Type B pancreatic cell (in vitro differentiated cells): ENCODE measurements around the gene CD151. TPM values are rescaled to one million over a fixed set of nuclear protein-coding genes. Genes with fewer than 3 reads are reported as not detected.

Experiments used
- DNase-seq: peaks from one replicate; pipeline ENCODE4 v3.0.0; 2021; ENCODE audit warnings: mixed read lengths; ENCODE audit not compliant: unreplicated experiment; ENCODE audit errors: extremely low spot score
- H3K27ac Mint-ChIP-seq: 2 replicates; pipeline ENCODE4 v1.8.0; 2021; ENCODE audit warnings: mild to moderate bottlenecking, mixed read lengths
- H3K27me3 Mint-ChIP-seq: 2 replicates; pipeline ENCODE4 v1.8.0; 2021; ENCODE audit warnings: mixed read lengths
- H3K36me3 Mint-ChIP-seq: 2 replicates; pipeline ENCODE4 v1.8.0; 2021; ENCODE audit warnings: mixed read lengths
- H3K4me1 Mint-ChIP-seq: one replicate; pipeline ENCODE4 v1.8.0; 2021; ENCODE audit warnings: mixed read lengths; ENCODE audit not compliant: unreplicated experiment
- H3K4me3 Mint-ChIP-seq: 2 replicates; pipeline ENCODE4 v1.8.0; 2021; ENCODE audit warnings: mild to moderate bottlenecking, mixed read lengths
- H3K9me3 Mint-ChIP-seq: 2 replicates; pipeline ENCODE4 v1.8.0; 2021; ENCODE audit warnings: mixed read lengths
- CTCF ChIP-seq: fragments of 200-600 bp; sonication (generic); conservative IDR thresholded peaks from 2 replicates; pipeline ENCODE4 v1.5.0; 2021; ENCODE audit warnings: antibody characterized with exemption, mild to moderate bottlenecking
- total RNA-seq: library from RNA; stranded (reverse); gene quantifications from 2 replicates; pipeline ENCODE4 v1.2.1, GENCODE V29; 2021; ENCODE audit warnings: low replicate concordance

CD151 gene
- total RNA-seq, 1 donor from 2014 or later = 126 TPM

- no peaks in the 10 kb centered on the region for H3K9me3 Mint-ChIP-seq
- H3K27ac Mint-ChIP-seq = no peak overlapping the region
Observed at GRCh38 chr11:854601-855329, 22.0 kb downstream of the CD151 start.

GRCh38 chr11:855330-855674 is 22.6 kb downstream of the CD151 start:
- no peak for DNase-seq
- H3K9me3 Mint-ChIP-seq = no peaks in the 10 kb centered on the region
- no peak for TF ChIP-seq CTCF
- peaks cover 3% of the 10 kb centered on the region for H3K27me3 Mint-ChIP-seq
- no peak overlapping the region for H3K27ac Mint-ChIP-seq
- H3K4me3 Mint-ChIP-seq = no peak overlapping the region
- H3K36me3 Mint-ChIP-seq = no peaks in the 10 kb centered on the region
- peaks cover 4% of the 10 kb centered on the region for H3K4me1 Mint-ChIP-seq

More at GRCh38 chr11:854601-855329, 22.0 kb downstream of the CD151 start:
- no peaks in the 10 kb centered on the region for H3K36me3 Mint-ChIP-seq
- H3K27me3 Mint-ChIP-seq = peaks cover 3% of the 10 kb centered on the region
- peaks cover 4% of the 10 kb centered on the region for H3K4me1 Mint-ChIP-seq
- no peak for TF ChIP-seq CTCF
- H3K4me3 Mint-ChIP-seq = no peak overlapping the region
- DNase-seq = no peak

GRCh38 chr11:855796-856195 is 23.0 kb downstream of the CD151 start:
- Mint-ChIP-seq H3K27me3 (peaks cover 3% of the 10 kb centered on the region), H3K27ac (no peak overlapping the region), H3K4me3 (no peak overlapping the region), H3K9me3 (no peaks in the 10 kb centered on the region), H3K36me3 (no peaks in the 10 kb centered on the region), H3K4me1 (peaks cover 4% of the 10 kb centered on the region)
- TF ChIP-seq CTCF = no peak
- no peak for DNase-seq

GRCh38 chr11:856397-856796 is 23.6 kb downstream of the CD151 start:
- H3K4me3 Mint-ChIP-seq = no peak overlapping the region
- H3K4me1 Mint-ChIP-seq = peaks cover 4% of the 10 kb centered on the region
- no peak for TF ChIP-seq CTCF
- no peaks in the 10 kb centered on the region for H3K9me3 Mint-ChIP-seq
- no peaks in the 10 kb centered on the region for H3K36me3 Mint-ChIP-seq
- DNase-seq = no peak
- H3K27ac Mint-ChIP-seq = no peak overlapping the region
- H3K27me3 Mint-ChIP-seq = peaks cover 3% of the 10 kb centered on the region

GRCh38 chr11:858053-858761 is 25.5 kb downstream of the CD151 start:
- H3K4me3 Mint-ChIP-seq = no peak overlapping the region
- TF ChIP-seq CTCF = no peak
- H3K27me3 Mint-ChIP-seq = no peaks in the 10 kb centered on the region
- no peaks in the 10 kb centered on the region for H3K9me3 Mint-ChIP-seq
- H3K36me3 Mint-ChIP-seq = no peaks in the 10 kb centered on the region
- DNase-seq = no peak
- no peak overlapping the region for H3K27ac Mint-ChIP-seq
- H3K4me1 Mint-ChIP-seq = peaks cover 9% of the 10 kb centered on the region
